ENCODE measurements around the gene SERPINB8.

Gene SERPINB8

DNA sequence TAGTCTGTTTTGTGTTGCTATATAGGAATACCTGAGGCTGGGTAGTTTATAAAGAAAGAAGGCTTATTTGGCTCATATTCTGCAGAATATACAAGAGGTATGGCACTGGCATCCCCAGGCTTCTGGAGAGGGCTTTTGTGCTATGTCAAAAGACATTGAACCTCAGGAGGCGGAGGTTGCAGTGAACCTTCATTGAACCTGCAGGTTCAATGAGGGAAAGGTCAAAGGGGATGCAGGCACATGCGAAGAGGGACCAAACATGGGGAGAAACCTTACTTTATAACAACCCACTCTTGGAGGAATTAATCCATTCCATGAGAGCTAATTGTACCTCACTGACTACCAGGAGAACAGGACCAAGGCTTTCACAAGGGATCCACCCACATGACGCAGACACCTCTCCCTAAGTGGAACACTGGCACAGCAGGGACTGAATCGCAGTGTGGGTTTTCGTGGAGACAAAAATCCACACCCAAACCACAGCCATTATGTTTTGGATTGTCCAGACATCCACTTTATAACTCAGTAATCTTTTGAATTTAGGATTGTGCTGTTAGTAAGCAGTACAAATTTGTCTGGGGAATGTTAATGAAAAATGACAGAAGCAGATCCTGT, 4.1 kb upstream of the SERPINB8 start:
- DNase-seq, result no peak

DNA sequence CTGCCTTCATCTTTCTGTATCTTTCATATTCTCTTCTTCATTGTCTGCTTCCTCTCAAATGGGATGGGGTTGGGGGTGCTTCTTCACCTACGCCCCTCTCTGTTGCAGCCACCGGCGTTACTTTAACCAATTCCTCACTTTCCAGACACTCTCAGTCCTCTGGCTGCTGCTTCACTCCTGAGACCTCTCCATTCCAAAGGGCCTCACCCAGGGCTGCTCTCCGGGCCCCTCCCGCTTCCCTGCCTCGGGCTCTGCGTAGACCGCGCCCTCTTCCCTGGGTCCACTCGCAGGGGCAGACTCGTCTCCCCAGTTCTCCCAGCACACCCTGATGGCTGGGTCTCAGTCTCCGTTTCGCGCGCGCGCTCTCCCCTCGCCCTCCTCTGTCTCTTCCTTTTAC, 926 bp downstream of the SERPINB8 start:
- DNase-seq, result peak; percentile 44

DNA sequence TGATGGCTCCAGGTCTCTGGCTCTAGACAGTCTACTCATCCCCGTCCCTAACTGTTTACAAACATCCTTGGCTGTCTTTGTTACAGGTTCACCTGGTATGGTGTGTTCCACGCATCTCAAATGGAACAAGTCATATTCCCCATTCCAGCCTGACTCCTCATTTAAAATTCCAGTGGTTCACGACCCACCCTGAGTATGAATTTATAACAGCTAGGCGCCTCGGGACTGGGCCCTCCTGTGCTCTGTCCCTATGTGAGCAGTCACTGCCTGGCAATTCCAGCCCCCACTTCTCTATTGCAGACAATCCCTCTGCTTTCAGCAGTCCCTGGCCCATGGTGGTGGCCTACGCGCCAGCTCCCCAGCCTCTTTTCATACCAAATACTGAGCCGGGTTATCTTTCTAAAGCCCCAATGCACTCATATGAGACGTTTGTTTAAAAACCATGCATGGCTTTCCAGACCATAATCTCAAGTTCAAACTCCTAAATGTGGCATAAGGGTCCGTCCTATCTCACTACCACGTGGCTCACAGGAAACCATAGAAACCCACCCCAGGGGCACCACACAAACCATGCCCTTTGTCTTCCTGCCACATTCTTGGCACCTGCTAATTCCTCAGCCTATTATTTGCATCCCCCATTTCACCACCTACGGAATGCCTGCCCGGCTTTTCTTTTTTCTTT, 1.6 kb downstream of the SERPINB8 start:
- no peak for DNase-seq

DNA sequence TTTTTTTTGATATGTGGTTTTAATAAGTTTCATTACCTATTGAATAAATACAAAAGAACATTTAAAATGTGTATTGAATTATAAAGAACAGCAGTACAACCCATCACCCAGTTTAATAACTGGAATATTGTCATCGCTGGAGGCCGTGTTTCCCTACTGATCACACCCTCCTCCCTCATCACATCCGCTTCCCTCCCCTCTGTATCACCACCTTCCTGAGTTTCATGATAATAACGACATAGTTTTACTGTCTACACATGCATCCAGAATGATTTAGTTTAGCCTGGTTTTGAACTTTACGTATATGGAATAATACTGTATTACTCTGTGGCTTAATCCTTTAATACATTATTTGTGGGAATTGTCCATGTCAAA, 2.1 kb downstream of the SERPINB8 start:
- DNase-seq, result no peak

DNA sequence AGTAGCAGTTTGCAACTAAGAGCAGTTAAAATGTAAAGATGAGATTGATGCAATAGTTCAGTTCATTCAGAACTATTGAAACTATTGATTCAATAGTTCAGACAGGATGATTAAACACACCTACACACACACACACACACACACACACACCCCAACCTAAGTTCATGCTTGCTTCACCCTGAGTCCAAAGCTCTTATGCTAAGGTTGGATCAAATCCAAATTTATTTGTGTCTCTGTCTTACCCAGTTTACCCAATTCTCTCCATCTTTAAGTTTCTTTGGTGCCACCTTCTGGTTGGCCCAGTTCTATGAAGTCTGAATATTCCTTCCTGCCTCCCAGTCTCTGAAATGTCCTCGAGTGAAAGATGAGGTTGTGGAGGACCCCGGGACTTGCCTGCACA, 5.1 kb downstream of the SERPINB8 start:
- peak; percentile 51 for DNase-seq

DNA sequence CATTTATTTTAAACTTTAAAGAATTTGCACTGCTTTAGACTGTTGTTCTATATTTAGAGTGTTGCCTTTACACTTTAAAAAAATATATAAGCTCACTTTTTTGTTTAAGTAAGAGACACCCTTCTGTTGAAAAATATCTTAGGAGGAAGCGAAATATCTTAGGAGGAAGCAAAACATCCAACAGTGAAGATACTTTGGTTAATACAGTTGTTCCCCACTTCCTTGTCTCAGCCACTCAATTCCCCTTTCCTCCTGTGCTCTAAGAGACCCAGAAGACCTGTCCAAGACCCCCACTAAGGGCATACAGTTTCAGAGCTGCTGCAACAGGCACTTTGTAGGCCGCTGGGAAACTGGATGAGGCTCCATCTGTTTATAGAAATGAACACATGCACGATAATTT, 5.7 kb downstream of the SERPINB8 start:
- no peak for DNase-seq

DNA sequence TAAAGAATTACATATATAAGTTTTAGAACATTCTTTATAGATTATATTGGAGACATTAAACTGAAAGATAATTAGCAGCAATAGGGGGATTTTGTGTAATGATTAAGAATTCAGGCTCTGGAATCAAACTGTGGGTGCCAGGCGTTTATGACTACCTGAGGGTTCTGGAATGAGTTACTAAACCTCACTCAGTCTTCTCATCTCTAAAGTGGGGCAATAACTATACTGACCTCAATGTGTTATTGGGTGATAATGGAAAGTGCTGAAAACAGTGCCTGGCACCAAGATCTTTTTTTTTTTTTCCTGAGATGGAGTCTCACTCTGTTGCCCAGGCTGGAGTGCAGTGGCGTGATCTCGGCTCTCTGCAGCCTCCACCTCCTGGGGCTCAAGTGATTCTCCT, 7.2 kb downstream of the SERPINB8 start:
- DNase-seq, result no peak

DNA sequence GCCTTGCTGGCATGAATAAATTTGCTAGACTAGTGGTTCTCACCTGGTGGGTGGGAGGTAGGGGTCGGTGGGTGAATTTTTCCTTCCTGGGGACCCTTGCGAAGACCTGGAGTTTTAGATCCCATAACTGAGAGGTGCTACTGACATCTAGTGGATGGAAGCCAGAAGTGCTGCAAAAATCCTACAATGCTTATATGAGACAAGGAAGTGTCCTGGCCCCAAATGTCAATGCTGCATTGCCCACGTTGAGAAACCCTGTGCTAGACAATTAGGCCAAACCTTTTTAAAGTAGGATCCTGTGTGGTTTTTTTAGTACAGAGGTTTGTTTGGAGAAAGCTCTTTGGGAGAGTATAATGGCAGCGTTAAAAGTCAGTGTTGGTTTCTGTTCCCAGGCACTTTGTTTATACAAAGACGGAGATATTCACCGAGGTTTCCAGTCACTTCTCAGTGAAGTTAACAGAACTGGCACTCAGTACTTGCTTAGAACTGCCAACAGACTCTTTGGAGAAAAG, 9.6 kb downstream of the SERPINB8 start:
- DNase-seq, result peak; percentile 67

DNA sequence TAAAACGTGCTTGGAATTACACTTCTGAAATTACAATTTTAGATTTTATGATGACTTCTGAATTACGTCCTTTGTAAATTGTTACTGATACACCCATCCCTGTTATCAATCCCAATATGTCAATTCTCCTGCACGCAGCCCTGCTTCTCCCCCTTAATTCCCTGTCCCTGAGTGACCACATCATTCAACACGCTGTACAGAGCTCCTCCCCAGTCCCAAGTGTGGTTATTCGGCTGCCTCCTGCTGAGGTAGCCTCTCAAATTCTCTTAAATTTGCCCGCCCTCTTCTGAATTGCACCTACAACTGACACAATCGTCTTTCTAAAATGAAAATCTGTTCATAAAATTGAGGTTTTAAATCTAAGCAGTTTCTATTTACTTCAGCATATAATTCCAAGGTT, 10.1 kb downstream of the SERPINB8 start:
- no peak for DNase-seq

DNA sequence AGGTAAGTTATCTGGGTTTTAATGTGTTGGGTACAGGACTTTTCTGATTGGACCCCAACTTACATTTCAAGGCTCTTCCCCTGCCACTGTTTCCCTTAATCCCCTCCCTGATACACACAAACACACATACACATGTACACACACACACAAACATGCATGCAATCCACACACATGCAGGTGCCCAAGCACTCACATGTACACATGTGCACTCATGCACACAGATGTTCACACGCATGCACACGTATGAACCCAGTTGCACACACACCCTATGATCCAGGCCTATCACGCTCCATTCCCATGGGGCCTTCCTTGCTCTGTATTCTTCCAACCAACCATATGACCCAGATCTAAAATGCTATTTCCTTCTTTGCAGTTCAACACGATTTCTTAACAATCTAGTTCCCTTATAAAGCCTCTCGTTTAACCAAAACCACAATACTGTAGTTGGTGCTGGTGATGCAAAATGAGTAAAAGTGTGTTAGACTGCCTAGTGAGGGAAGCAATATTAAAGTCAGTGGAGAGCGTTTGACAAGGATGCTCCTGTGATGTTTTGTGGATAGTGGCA, 11.1 kb downstream of the SERPINB8 start:
- no peak for DNase-seq

DNA sequence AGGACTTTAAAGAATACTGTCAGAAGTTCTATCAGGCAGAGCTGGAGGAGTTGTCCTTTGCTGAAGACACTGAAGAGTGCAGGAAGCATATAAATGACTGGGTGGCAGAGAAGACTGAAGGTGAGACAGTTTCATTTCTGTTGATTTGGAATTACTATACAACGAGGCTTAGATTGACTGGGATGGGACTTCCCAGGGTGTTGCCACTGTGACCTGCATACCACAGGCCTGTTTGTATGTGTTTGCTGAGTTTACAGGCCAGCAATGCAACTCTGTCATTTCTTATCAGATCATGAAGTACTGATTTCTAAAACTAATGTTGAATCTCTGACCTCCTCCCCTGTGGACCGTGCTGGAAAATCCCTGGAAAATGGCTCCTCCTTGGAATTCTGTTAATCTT, 11.8 kb downstream of the SERPINB8 start:
- no peak for DNase-seq

DNA sequence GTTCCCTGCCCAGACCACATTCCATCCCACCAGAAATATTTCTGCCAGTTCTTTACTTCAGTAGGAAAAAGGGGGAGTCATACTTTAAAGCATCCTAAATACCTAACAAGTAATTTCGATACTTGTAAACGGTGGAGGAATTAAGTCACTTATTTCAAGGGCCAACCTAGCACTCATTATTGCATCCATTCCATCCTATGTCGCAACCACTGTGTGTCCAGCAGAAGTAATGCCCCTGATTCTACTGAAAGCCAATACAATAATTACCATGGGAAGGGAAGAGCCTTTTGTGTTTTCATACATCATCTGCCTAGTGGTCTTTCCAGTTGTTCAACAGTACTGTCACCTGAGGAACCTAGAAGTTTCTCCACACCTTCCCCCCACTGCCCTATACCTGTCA, 12.5 kb downstream of the SERPINB8 start:
- no peak for DNase-seq

DNA sequence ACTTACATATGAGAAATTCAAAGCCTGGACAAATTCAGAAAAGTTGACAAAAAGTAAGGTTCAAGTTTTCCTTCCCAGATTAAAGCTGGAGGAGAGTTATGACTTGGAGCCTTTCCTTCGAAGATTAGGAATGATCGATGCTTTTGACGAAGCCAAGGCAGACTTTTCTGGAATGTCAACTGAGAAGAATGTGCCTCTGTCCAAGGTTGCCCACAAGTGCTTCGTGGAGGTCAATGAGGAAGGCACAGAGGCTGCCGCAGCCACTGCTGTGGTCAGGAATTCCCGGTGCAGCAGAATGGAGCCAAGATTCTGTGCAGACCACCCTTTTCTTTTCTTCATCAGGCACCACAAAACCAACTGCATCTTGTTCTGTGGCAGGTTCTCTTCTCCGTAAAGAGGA, 17.0 kb downstream of the SERPINB8 start:
- no peak for DNase-seq

DNA sequence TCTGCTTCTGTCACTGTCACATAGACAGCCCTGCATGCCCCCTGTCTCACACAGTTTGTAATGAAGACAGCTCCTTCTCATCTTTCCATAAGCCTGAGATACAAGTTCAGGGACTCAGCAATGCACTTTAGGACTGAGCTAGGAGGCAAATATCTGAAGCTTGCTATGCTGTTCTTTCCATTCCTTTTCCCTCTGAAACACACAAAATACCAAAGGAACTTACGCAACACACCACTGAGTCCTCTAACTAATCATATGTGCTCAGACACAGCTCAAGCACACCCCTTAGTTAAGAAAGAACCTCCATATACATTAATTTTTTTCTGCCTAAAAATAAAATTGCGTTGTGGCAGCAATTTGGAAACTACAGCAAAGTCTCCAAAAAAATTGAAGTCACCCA, 17.9 kb downstream of the SERPINB8 start:
- DNase-seq, result no peak

DNA sequence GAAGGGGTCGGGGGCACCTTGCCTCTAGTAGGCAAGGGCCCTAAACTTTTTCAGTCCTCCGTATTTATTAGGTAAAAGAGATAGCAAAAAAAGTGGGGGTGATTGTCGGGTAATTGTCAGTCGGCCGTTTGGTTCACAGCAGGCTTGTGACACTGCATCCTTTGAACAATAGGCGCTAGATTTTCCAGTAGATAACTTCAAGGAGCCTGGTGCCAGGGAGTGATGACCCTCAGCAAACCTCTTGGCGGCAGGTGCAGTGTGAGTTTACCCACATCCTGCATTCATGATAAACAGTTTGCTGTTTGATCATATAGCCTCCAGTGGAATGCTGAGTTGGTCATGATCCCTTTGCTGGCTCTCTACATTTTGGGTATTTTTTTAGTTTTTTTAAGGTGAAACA, 22.9 kb downstream of the SERPINB8 start:
- DNase-seq, result no peak

DNA sequence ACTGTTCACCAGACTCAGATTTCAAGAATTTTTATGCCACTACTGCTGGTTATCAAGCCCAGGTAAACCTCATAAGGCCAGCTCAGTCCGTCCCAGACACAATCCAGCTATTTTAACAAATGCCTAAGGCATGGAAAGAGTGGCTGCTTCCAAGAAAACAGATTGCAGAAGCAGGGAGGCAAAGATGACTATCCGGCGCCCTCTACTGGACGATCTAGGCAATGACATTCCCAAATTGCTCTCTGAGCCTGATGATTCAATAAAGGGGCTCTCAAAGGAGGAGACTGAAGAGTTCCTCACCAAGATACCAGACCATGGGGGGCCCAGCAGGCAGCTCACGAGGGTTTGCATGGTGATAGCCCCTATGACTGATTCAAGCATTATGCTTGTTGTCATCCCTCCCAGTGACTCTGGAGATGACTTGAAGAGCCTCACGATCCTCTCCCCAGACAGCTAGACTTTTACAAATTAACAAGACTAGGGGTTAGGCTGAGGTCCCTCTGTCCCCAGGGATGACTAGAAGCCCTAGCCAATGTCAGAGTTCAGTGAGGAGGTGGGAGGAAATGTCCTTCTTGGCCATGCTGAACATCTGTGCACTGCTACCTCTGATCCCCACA, 25.0 kb downstream of the SERPINB8 start:
- DNase-seq, result peak; percentile 57

DNA sequence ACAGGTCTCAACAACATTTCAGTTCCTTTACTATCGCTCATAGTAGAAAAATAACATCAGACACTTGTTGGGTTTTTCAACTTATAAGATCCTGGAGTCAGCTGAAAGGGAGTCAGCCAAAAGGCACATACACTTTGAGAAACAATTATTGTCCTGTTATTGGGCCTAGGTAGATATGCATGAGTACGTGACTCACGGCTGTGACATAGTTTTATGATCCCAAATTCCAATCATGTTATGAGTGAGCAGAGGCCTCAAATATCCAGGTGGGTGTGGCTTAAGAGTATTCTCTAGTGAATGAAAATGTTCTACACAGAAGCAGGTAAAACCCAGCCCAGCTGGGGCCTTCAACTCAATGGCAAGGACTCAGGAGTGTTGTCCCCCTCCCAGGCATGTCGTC, 27.2 kb downstream of the SERPINB8 start:
- DNase-seq, result peak; percentile 15

DNA sequence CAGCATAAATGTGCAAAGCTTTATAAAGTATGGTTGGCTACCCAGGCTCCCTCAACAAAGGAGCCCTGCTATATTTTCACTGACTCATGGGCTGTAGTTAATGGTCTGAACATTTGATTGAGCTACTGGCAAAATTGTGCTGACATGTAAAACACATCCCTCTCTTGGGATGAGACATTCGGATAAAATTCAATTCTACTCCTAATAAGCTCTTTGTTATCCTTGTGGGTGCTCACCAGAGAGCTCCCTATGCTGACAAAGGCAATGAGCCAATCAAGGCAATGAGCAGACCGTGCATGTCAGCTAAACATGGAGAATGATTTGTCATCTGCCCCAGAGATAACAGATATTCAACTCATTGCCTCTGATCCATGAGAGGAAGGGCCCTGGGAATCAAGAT, 27.7 kb downstream of the SERPINB8 start:
- peak; percentile 28 for DNase-seq

DNA sequence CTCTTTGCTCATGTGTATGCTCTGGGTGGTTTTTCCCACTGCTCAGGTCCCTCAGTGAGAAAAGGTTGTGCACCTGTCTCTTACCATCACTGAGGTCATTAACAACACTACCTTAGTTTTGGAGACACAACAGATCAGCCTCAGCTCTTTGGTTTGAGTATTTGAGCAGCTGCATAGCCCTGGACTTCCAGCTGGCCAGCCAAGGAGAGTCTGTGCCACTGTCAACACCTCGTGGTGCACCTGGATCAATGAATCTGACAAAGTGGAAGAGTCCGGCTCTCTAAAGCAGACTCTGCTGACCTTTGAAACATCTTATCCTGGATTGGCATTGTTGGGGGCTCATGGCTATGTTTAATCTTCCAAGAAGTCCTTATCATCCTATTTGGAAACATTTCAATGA, 30.0 kb downstream of the SERPINB8 start:
- no peak for DNase-seq

DNA sequence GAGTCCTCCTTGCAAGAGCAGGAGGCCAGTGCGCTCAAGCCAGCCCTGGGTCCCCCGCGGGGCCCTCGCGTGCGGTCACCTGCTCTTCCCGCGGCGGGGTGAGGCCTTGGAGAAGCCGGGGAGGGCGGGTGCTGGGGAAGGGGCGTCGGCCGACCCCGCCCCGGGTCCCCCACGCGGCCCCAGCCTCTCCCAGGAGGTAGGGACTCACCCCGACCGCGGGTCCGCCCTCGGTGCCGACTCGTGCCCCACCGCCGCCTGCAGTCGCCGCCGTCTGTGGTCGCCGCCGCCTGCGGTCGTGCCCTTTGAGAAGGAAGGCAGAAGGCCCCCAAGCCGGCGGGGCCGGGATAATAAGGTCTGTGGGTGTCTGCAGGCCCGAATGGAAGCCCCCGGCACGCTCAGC, 32.7 kb downstream of the SERPINB8 start:
- DNase-seq, result no peak

DNA sequence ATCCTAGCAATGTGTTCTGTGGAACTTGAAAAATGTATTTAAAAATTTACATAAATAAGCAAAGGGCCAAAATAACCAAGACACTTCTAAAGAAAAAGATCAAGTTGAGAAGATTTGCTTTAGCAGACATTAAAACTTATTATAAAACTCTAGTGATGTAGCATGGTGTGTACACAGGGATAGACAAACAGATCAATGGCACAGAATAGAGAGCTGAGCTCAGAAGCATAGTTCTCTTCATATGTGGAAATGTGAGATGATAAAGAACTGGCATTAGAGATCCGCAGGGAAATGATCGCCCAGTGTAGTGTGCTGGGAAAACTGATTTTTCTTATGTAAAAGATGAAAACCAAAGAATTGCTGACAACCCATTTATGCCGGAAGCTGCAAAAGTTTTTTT, 39.4 kb downstream of the SERPINB8 start:
- DNase-seq, result no peak

DNA sequence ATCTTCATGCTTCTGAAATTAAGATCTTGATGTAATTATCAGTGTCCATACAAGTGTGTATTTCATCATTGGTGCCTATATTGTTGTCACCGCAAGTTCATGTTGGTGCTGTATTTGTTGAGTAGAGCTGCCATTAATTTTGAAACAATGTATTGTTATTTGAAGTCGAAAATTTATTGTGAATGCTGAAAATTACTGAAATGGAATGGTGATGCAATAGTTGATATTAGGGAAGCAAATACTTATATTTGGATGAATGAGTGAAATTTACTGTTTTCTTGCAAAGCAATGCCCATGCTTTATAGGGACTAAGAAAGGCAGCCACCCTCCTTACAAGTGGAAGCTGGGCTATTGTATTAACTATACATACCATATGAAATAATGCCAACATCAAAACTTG, 41.6 kb downstream of the SERPINB8 start:
- no peak for DNase-seq

DNA sequence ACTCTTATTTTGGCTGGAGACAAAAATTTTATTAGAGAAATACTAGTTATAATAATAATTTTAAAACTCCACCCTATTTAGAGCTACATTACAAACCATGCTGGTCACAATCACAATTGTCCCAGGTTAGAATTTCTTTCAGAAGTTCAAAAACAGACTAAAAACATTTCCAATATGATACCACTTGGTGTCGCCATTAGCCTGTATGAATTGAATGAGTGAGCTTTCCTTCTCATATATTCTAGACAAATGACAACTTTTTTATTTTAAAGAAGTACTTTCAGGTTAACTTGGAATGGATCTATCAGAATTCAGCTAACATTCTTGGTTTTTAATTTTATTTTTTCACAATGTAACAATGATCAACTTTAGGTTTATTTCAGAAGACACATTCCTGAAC, 48.0 kb downstream of the SERPINB8 start:
- DNase-seq, result peak; percentile 33

All from fibroblast of skin of right quadriceps (primary cell).